Astrocyte (in vitro differentiated cells and primary cell): Measurements from ENCODE around the gene PTX3.

Experiments
- EZH2 ChIP-seq: IDR thresholded peaks from 2 replicates; pipeline ENCODE4 v1.6.1; 2012; ENCODE audit warnings: mild to moderate bottlenecking, low read length, inconsistent platforms; ENCODE audit not compliant: insufficient read depth
- TF ChIP-seq, protein P1 (sequence below): IDR thresholded peaks from 2 replicates; pipeline ENCODE4 v1.5.1; 2011; ENCODE audit warnings: low read depth, mild to moderate bottlenecking, inconsistent platforms, low read length, moderate library complexity; ENCODE audit not compliant: insufficient read depth

DNA sequence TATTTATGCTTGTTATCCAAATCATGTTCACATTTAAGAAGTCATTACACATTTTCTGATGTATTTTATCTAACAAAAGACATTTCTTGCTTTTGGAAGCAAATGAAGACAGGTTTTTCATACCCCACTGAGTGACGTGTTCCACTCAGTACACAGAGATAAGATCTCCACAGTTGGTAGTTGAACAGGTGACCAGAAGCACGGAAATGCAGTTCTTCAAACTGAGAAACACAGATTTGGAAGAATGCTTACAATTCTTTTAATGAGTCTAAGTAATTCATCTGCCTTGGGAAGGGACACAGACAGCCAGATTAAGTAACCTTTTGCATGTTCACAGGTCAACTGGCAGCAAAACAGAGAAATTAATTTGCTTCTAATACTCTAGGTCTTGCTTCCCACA, 23.1 kb downstream of the PTX3 start:
- no peak for TF ChIP-seq EZH2
- TF ChIP-seq, protein P1, sequence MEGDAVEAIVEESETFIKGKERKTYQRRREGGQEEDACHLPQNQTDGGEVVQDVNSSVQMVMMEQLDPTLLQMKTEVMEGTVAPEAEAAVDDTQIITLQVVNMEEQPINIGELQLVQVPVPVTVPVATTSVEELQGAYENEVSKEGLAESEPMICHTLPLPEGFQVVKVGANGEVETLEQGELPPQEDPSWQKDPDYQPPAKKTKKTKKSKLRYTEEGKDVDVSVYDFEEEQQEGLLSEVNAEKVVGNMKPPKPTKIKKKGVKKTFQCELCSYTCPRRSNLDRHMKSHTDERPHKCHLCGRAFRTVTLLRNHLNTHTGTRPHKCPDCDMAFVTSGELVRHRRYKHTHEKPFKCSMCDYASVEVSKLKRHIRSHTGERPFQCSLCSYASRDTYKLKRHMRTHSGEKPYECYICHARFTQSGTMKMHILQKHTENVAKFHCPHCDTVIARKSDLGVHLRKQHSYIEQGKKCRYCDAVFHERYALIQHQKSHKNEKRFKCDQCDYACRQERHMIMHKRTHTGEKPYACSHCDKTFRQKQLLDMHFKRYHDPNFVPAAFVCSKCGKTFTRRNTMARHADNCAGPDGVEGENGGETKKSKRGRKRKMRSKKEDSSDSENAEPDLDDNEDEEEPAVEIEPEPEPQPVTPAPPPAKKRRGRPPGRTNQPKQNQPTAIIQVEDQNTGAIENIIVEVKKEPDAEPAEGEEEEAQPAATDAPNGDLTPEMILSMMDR = no peak
